Hepatocyte (in vitro differentiated cells): ENCODE measurements around the gene MRTFB.

Source experiments
- EZH2phosphoT487 ChIP-seq: fragments of 200-600 bp; sonication (generic); IDR thresholded peaks from one replicate; pipeline ENCODE4 v1.6.1; 2018; ENCODE audit warnings: antibody characterized with exemption, mild to moderate bottlenecking, low read depth, moderate library complexity; ENCODE audit not compliant: unreplicated experiment, severe bottlenecking
- TF ChIP-seq, protein P1 (sequence below): fragments of 200-600 bp; sonication (generic); IDR thresholded peaks from 2 replicates; pipeline ENCODE4 v1.5.1; 2016; ENCODE audit warnings: antibody characterized with exemption, mild to moderate bottlenecking; ENCODE audit not compliant: poor library complexity

GRCh38 chr16:14069818-14070217 lies 1.3 kb upstream of the MRTFB start:
- TF ChIP-seq, protein P1, sequence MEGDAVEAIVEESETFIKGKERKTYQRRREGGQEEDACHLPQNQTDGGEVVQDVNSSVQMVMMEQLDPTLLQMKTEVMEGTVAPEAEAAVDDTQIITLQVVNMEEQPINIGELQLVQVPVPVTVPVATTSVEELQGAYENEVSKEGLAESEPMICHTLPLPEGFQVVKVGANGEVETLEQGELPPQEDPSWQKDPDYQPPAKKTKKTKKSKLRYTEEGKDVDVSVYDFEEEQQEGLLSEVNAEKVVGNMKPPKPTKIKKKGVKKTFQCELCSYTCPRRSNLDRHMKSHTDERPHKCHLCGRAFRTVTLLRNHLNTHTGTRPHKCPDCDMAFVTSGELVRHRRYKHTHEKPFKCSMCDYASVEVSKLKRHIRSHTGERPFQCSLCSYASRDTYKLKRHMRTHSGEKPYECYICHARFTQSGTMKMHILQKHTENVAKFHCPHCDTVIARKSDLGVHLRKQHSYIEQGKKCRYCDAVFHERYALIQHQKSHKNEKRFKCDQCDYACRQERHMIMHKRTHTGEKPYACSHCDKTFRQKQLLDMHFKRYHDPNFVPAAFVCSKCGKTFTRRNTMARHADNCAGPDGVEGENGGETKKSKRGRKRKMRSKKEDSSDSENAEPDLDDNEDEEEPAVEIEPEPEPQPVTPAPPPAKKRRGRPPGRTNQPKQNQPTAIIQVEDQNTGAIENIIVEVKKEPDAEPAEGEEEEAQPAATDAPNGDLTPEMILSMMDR: no peak
- no peak for TF ChIP-seq EZH2phosphoT487
